WTC11 (cell line): Measurements from ENCODE around the gene ELOVL7.

Experiments used
- CTCF ChIP-seq: fragments of 200-600 bp; IDR thresholded peaks from 2 replicates; pipeline ENCODE4 v1.8.0; 2022; ENCODE audit warnings: antibody characterized with exemption
- GABPB1 ChIP-seq: sonication (generic); formaldehyde crosslinking; IDR thresholded peaks from 2 replicates; pipeline ENCODE4 v1.8.1; 2023; ENCODE audit warnings: mild to moderate bottlenecking, missing genetic modification reagents
- NR2C2 ChIP-seq: sonication (generic); formaldehyde crosslinking; IDR thresholded peaks from 2 replicates; pipeline ENCODE4 v1.8.0; 2022; ENCODE audit warnings: mild to moderate bottlenecking, missing genetic modification reagents
- OVOL2 ChIP-seq: fragments of 250-450 bp; sonication (Bioruptor Pico); IDR thresholded peaks from 2 replicates; pipeline ENCODE4 v1.9.0; 2021; ENCODE audit warnings: mild to moderate bottlenecking, borderline replicate concordance
- TCF7 ChIP-seq: sonication (generic); formaldehyde crosslinking; IDR thresholded peaks from 2 replicates; pipeline ENCODE4 v1.8.0; 2022; ENCODE audit warnings: mild to moderate bottlenecking, low read depth, missing genetic modification reagents, moderate library complexity
- ZSCAN18 ChIP-seq: fragments of 250-450 bp; sonication (Bioruptor Pico); IDR thresholded peaks from 2 replicates; pipeline ENCODE4 v2.1.2; 2022; ENCODE audit warnings: mild to moderate bottlenecking, moderate library complexity

- TF ChIP-seq CTCF (no peak), NR2C2 (no peak), TCF7 (CRISPR knock-in tag) (no peak), ZSCAN18 (CRISPR knock-in tag) (no peak), GABPB1 (CRISPR knock-in tag) (no peak), OVOL2 (CRISPR knock-in tag) (no peak)
Measured at GRCh38 chr5:60794691-60795090, 49.4 kb downstream of the ELOVL7 start.
